WTC11 (cell line): ENCODE measurements around the gene CENPB. TPM values are rescaled to one million over a fixed set of nuclear protein-coding genes. Genes with fewer than 3 reads are reported as not detected.

Source experiments
- ATAC-seq: fragments of 200-7000 bp; cut with Tn5 transposase; 2 replicates; pipeline ENCODE4 v1.10.0; 2021; ENCODE audit warnings: mild to moderate bottlenecking, moderate library complexity
- CTCF ChIA-PET: fragments of 300-600 bp; sonication (Branson Sonifier 250); formaldehyde crosslinking; loops from one replicate; lab custom pipeline; 2021; ENCODE audit warnings: antibody characterized with exemption; lab: Charles Lee
- POLR2A ChIA-PET: fragments of 350-600 bp; sonication (Branson Sonifier 250); formaldehyde crosslinking; loops from one replicate; lab custom pipeline; 2021; ENCODE audit warnings: antibody characterized with exemption; lab: Charles Lee
- DNase-seq: peaks from one replicate; pipeline ENCODE4 v3.0.0; 2021; ENCODE audit warnings: low spot score
- H3K27ac Mint-ChIP-seq: 2 replicates; pipeline ENCODE4 v1.8.0; 2021; ENCODE audit warnings: mixed read lengths
- H3K27me3 Mint-ChIP-seq: 2 replicates; pipeline ENCODE4 v1.8.0; 2021; ENCODE audit warnings: low read depth, mild to moderate bottlenecking, moderate library complexity, mixed read lengths
- H3K36me3 Mint-ChIP-seq: 2 replicates; pipeline ENCODE4 v1.8.0; 2021; ENCODE audit warnings: mixed read lengths
- H3K4me1 Mint-ChIP-seq: 2 replicates; pipeline ENCODE4 v1.8.0; 2022; ENCODE audit warnings: mixed read lengths
- H3K4me3 Mint-ChIP-seq: 2 replicates; pipeline ENCODE4 v1.8.0; 2021; ENCODE audit warnings: mild to moderate bottlenecking, moderate library complexity, mixed read lengths
- H3K9me3 Mint-ChIP-seq: 2 replicates; pipeline ENCODE4 v1.8.0; 2021; ENCODE audit warnings: mixed read lengths
- AFF4 ChIP-seq: sonication (generic); formaldehyde crosslinking; IDR thresholded peaks from 2 replicates; pipeline ENCODE4 v1.8.1; 2023; ENCODE audit warnings: mild to moderate bottlenecking, missing genetic modification reagents, borderline replicate concordance
- CREB1 ChIP-seq: sonication (generic); formaldehyde crosslinking; IDR thresholded peaks from 2 replicates; pipeline ENCODE4 v1.8.0; 2023; ENCODE audit warnings: mild to moderate bottlenecking, missing genetic modification reagents
- E2F1 ChIP-seq: sonication (generic); formaldehyde crosslinking; IDR thresholded peaks from 2 replicates; pipeline ENCODE4 v1.8.0; 2022; ENCODE audit warnings: mild to moderate bottlenecking, missing genetic modification reagents
- ETV6 ChIP-seq: sonication (generic); formaldehyde crosslinking; IDR thresholded peaks from 2 replicates; pipeline ENCODE4 v1.8.1; 2022; ENCODE audit warnings: mild to moderate bottlenecking, missing genetic modification reagents
- MAX ChIP-seq: sonication (generic); formaldehyde crosslinking; IDR thresholded peaks from 2 replicates; pipeline ENCODE4 v1.8.0; 2022; ENCODE audit warnings: mild to moderate bottlenecking, missing genetic modification reagents
- NR1H2 ChIP-seq: sonication (generic); formaldehyde crosslinking; IDR thresholded peaks from 2 replicates; pipeline ENCODE4 v1.9.0; 2021; ENCODE audit warnings: mild to moderate bottlenecking, moderate library complexity, missing genetic modification reagents
- PREB ChIP-seq: sonication (generic); formaldehyde crosslinking; IDR thresholded peaks from 2 replicates; pipeline ENCODE4 v1.8.1; 2022; ENCODE audit warnings: mild to moderate bottlenecking, missing genetic modification reagents, moderate library complexity, borderline replicate concordance
- RELA ChIP-seq: sonication (generic); formaldehyde crosslinking; IDR thresholded peaks from 2 replicates; pipeline ENCODE4 v1.8.1; 2022; ENCODE audit warnings: missing genetic modification reagents, mild to moderate bottlenecking, borderline replicate concordance
- RORB ChIP-seq: fragments of 250-450 bp; sonication (Bioruptor Pico); IDR thresholded peaks from 2 replicates; pipeline ENCODE4 v1.9.0; 2021; ENCODE audit warnings: mild to moderate bottlenecking
- SP1 ChIP-seq: sonication (generic); formaldehyde crosslinking; conservative IDR thresholded peaks from 2 replicates; pipeline ENCODE4 v1.8.1; 2022; ENCODE audit warnings: missing genetic modification reagents
- USF1 ChIP-seq: sonication (generic); formaldehyde crosslinking; IDR thresholded peaks from 2 replicates; pipeline ENCODE4 v1.8.0; 2022; ENCODE audit warnings: mild to moderate bottlenecking, missing genetic modification reagents
- USF2 ChIP-seq: sonication (generic); formaldehyde crosslinking; IDR thresholded peaks from 2 replicates; pipeline ENCODE4 v1.8.1; 2023; ENCODE audit warnings: mild to moderate bottlenecking, missing genetic modification reagents, moderate library complexity
- ZNF138 ChIP-seq: sonication (generic); formaldehyde crosslinking; conservative IDR thresholded peaks from 2 replicates; pipeline ENCODE4 v1.8.1; 2022; ENCODE audit warnings: mild to moderate bottlenecking, moderate library complexity, missing genetic modification reagents
- ZNF281 ChIP-seq: sonication (generic); formaldehyde crosslinking; IDR thresholded peaks from 2 replicates; pipeline ENCODE4 v1.8.0; 2023; ENCODE audit warnings: mild to moderate bottlenecking, missing genetic modification reagents
- ZNF317 ChIP-seq: sonication (generic); formaldehyde crosslinking; IDR thresholded peaks from 2 replicates; pipeline ENCODE4 v1.8.1; 2023; ENCODE audit warnings: low read depth, mild to moderate bottlenecking, moderate library complexity, missing genetic modification reagents, borderline replicate concordance
- total RNA-seq: library from RNA; stranded (reverse); gene quantifications from 3 replicates; pipeline ENCODE4 v1.2.3, GENCODE V29; 2021

Gene CENPB
- total RNA-seq, 1 experiment from 2014 or later = 58.7 TPM

GRCh38 chr20:3747471-3747870 lies 39.1 kb downstream of the CENPB start (continued):
- no peak for TF ChIP-seq AFF4 (CRISPR knock-in tag)
- TF ChIP-seq ZNF317 (CRISPR knock-in tag) = no peak
- no peak for TF ChIP-seq PREB
- no peak for TF ChIP-seq E2F1 (CRISPR knock-in tag)
- no peak for TF ChIP-seq RORB (CRISPR knock-in tag)

- POLR2A ChIA-PET = interaction anchor here (0.8 to 1.5 kb wide), 3 partner anchors 13 to 22 kb away, joined by 3 to 13 read pairs (median 3); partner anchors contain the start of gene ADISSP
- Mint-ChIP-seq H3K27me3 (peaks cover 51% of the 10 kb centered on the region), H3K36me3 (peaks cover 1% of the 10 kb centered on the region; the same call in 1 of the 2 replicates)
- TF ChIP-seq ZNF138 (CRISPR knock-in tag) (peak; percentile 79; the same call in 1 of the 2 replicates), ZNF281 (CRISPR knock-in tag) (no peak)
- TF ChIP-seq, all 79 proteins: peak for 1
- Mint-ChIP-seq H3K4me1 (peaks cover 18% of the 10 kb centered on the region), H3K9me3 (no peaks in the 10 kb centered on the region), H3K4me3 (peak overlapping the region; percentile 89), H3K27ac (no peak overlapping the region)
- no peak for DNase-seq
- CTCF ChIA-PET = interaction anchor here (0.5 to 2.8 kb wide), 33 partner anchors 9 to 339 kb away, joined by 3 to 28 read pairs (median 5); partner anchors contain the start of genes ADISSP, AP5S1, CENPB and HSPA12B
- ATAC-seq = peak; percentile 0; the same call in 1 of the 2 replicates
Measured at GRCh38 chr20:3745686-3746173, 40.8 kb downstream of the CENPB start.

GRCh38 chr20:3744806-3745685 lies 41.5 kb downstream of the CENPB start:
- ATAC-seq (peak; percentile 85), DNase-seq (peak; percentile 100)
- CTCF ChIA-PET = interaction anchor here (0.6 to 2.8 kb wide), 33 partner anchors 8 to 340 kb away, joined by 3 to 28 read pairs (median 5); partner anchors contain the start of genes ADISSP, AP5S1, CENPB and HSPA12B
- POLR2A ChIA-PET = interaction anchor here (0.8 to 1.5 kb wide), 3 partner anchors 12 to 23 kb away, joined by 3 to 13 read pairs (median 3); partner anchors contain the start of gene ADISSP
- H3K4me3 Mint-ChIP-seq = peak overlapping the region; percentile 89
- no peaks in the 10 kb centered on the region for H3K36me3 Mint-ChIP-seq
- H3K27me3 Mint-ChIP-seq = peaks cover 44% of the 10 kb centered on the region
- H3K9me3 Mint-ChIP-seq = no peaks in the 10 kb centered on the region
- peaks cover 21% of the 10 kb centered on the region for H3K4me1 Mint-ChIP-seq
- H3K27ac Mint-ChIP-seq = peak overlapping the region; percentile 88
- peak; percentile 50 for TF ChIP-seq USF2 (CRISPR knock-in tag)
- TF ChIP-seq NR1H2 (CRISPR knock-in tag) = no peak
- TF ChIP-seq SP1 (CRISPR knock-in tag) = peak; percentile 45; the same call in 1 of the 2 replicates
- peak; percentile 43 for TF ChIP-seq MAX (CRISPR knock-in tag)
- TF ChIP-seq ETV6 (CRISPR knock-in tag) = 0 out of 2 replicates have a peak, but pooled peaks have one; percentile 25
- TF ChIP-seq RELA = no peak
- peak; percentile 48; the same call in 1 of the 2 replicates for TF ChIP-seq USF1 (CRISPR knock-in tag)
- no peak for TF ChIP-seq CREB1
- no peak for TF ChIP-seq ZNF317 (CRISPR knock-in tag)
